ENCODE results near the gene PSMB5.
A peak's percentile ranks its signal among the peaks of the same experiment; 100 is the strongest.

PSMB5 gene

GRCh38 chr14:22985894-22986507, 48.7 kb downstream of the PSMB5 start:
- DNase-seq: no peak

GRCh38 chr14:22984959-22985658, 49.6 kb downstream of the PSMB5 start:
- no peak for DNase-seq

- DNase-seq: peak; percentile 5 to 38
Observed at GRCh38 chr14:22982477-22983245, 52.0 kb downstream of the PSMB5 start, which contains the start of gene AJUBA. Gene AJUBA (minus strand): TSS chr14:22982551. CDS start chr14:22982266, 285 bp downstream.

- DNase-seq: no peak
Observed at GRCh38 chr14:22981876-22982476, 52.7 kb downstream of the PSMB5 start.

- DNase-seq: no peak
Observed at GRCh38 chr14:22981090-22981875, 53.4 kb downstream of the PSMB5 start.

- DNase-seq: no peak
Observed at GRCh38 chr14:22980672-22981089, 54.0 kb downstream of the PSMB5 start.

GRCh38 chr14:22979748-22980392, 54.8 kb downstream of the PSMB5 start:
- no peak for DNase-seq

GRCh38 chr14:22978981-22979671, 55.6 kb downstream of the PSMB5 start:
- DNase-seq: no peak

GRCh38 chr14:22978487-22978837, 56.2 kb downstream of the PSMB5 start:
- DNase-seq: no peak

GRCh38 chr14:22977684-22978486, 56.8 kb downstream of the PSMB5 start:
- no peak for DNase-seq

- no peak for DNase-seq
Observed at GRCh38 chr14:22977434-22977683, 57.3 kb downstream of the PSMB5 start.

GRCh38 chr14:22976620-22977433, 57.9 kb downstream of the PSMB5 start:
- DNase-seq: no peak
